ENCODE results near the gene SPRY1.

Gene SPRY1

DNA sequence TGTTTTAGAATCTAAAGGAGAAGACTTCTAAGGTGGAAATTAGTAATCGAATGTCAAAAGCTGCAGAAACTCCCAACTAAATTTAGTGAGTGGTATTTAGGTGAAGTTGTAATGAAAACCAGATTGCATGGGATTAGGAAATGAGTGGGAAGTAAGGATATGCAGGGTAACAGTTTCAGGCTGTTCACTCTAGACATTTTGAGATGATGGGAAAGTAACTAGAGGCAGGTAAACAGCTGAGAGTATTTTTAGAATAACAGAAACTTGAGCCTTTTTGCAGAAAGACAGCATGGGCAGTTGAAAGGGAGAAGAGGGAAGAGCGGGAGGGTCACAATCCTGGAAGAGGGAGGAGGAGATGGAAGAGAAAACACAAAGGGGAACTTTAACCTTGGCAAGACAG is 12.7 kb downstream of the SPRY1 start:
- TF ChIP-seq POLR2A (IDR thresholded peaks at IDR 0.05; ENCODE audit: low read depth, low read length), result no peak
- DNase-seq (ENCODE audit: insufficient read length, low spot score) (no peak), FAIRE-seq (no peak)

DNA sequence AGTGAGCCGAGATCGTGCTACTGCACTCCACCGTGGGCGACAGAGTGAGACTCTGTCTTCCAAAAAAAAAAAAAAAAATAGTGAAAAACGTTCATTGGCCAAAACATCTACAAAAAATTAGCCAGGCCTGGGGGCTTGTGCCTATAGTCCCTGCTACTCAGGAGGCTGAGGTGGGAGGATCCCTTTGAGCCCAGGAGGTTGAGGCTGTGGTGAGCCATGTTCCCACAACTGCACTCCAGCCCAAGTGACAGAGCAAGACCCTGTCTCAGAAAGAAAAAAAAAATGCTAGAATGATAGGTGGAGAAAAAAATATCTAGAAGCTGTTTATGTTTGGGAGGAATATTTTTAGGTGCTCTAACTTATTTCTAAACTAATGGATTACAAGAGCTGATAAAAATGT is 14.9 kb downstream of the SPRY1 start:
- TF ChIP-seq POLR2A (IDR thresholded peaks at IDR 0.05; ENCODE audit: low read depth, low read length), result no peak
- no peak for FAIRE-seq
- DNase-seq (ENCODE audit: insufficient read length, low spot score), result no peak

DNA sequence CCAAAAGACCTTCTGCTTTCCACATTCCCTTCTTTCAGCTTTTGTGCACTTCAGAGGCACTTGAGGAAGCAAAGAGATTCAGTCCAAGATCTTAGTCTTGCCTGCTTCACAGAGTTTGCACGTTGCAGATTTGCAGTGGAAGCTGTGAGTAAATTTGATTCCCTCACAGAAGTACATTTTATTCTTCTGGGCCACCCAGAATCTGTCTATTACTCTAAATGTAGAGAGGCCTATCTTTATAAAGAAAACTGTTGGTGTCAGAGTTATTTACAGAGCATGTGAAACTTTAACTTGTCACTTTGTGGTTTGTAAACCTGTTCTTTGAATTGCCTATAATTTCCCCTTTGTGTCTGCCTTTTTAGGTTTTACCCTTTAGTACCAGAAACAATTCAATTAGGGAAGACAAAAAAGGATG is 15.5 kb downstream of the SPRY1 start:
- FAIRE-seq, result no peak

DNA sequence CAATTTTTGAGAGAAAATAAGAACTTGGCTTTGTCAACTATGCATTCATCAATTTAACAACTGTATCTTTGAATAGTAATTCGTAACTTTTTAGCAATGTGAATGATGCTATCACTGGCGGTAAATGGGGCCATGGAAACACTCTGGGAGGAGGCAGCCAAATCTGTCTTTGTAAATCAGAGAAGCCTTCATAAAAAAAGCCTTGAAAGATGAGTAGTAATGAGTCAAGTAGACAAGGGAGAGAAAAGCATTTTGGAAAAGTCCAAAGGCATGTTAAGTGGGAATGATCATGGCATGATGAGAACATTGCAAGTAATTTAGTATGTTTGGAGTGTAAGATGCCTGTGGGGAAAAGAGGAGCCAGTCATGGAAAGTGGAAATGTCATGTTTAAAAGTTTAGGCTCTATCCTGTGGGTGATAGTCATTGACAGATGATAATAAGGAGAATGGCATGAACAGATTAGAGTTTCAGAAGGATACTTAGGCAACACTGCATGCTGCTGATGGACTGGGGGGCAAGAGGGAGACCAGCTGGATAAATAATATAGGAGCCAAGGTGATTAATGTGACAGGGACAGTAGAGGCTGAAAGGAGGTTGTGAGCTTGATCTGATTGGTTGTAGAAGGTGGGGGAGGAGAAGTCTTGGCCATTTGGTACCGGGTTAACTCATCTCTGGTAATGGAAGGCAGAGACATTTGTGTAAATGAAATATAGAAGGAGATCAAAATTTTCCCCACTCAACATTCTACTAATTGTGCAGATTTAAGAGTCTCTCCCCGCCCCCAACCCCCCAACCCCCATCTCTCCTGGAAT is 16.3 kb downstream of the SPRY1 start:
- FAIRE-seq (no peak), DNase-seq (ENCODE audit: insufficient read length, low spot score) (no peak)
- no peak for TF ChIP-seq POLR2A (IDR thresholded peaks at IDR 0.05; ENCODE audit: low read depth, low read length)

More for the DNA sequence above, 15.5 kb downstream of the SPRY1 start:
- no peak for TF ChIP-seq POLR2A (IDR thresholded peaks at IDR 0.05; ENCODE audit: low read depth, low read length)
- DNase-seq (ENCODE audit: insufficient read length, low spot score), result no peak

DNA sequence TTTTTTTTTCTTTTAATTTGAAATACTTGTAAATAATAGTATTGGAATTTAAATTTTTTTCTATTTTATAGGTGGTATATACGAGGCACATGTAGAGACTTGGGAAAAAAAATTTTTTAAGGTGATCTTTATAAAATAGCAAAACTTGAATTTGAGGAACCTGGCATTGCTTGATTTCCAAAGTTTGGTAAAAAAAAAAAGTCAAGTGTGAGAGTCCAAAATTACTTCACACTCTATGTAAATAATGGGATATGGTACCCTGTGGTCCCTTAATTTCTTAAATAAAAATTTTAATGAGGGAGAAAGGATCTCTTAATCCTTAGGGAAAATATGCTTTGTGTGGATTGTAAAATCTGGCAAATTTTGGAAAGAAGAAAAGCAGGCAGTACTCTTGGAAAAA is 19.0 kb downstream of the SPRY1 start:
- DNase-seq (ENCODE audit: insufficient read length, low spot score) (no peak), FAIRE-seq (no peak)
- TF ChIP-seq POLR2A (IDR thresholded peaks at IDR 0.05; ENCODE audit: low read depth, low read length), result no peak

DNA sequence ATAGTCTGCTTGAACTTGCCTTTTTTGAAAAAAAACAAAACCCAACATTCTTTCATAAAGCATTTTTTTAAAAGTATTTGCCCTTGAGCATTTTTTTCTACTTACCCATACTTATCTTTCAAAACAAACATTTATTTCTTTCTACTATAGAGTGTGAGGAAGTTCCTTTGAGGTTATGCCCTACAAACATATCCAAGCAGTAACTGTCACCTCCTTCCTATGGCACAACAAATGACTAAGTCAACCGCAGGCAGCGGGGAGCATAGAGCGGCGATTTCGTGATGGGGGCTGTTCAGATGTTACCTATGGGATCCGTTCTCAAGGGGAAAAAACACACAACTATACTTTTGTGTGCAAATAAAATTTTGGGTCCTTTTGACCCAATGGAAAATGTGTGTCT is 19.4 kb downstream of the SPRY1 start:
- no peak for FAIRE-seq
- no peak for DNase-seq (ENCODE audit: insufficient read length, low spot score)
- TF ChIP-seq POLR2A (IDR thresholded peaks at IDR 0.05; ENCODE audit: low read depth, low read length), result no peak

DNA sequence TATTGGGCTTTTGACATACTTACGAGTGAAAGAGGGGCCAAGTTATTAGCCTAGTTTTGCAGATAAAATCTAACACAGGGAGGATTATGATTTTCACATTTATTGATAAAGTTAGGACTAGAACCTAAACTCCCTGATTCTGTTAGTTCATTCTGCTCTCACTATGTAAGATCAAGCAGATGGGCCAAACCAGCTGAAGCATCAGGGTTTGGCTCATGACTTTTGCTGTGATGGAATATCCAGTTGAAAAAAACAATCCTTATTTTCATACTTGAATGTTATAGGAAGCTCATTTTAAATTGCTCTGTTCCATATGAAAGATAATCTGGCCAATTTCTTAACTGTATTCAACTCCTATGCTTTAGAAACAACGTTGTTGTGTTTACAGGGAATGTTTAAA is 21.2 kb downstream of the SPRY1 start:
- DNase-seq (ENCODE audit: insufficient read length, low spot score) (no peak), FAIRE-seq (no peak)

DNA sequence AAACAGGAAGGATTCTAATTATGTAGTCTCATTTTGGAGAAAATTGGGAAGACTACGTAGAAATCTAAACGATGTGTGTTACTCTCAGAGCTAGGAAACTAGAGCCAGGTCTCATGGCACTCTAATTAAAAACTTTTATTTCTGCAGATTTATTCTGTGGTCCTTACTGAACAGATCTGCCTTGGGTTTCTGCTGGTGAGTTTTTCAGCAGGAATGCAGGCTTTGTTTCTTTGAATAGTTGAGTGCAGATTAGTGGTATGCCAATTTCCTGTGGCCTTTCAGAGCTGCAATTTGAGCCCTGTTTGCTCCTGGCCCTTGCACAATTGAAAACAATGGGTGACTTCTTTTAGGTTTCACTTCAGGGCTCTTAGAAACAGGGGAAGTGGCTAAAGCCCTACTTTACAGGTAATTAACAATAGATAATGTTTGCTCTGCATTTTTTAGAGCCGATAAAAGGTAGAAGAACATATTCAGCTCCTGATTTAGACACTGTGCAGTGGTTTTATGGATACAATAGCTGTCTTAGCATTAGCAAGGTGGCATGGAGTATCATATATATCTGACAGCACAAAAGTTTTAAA is 21.8 kb downstream of the SPRY1 start:
- FAIRE-seq (peak; percentile 96), DNase-seq (ENCODE audit: insufficient read length, low spot score) (no peak)
- TF ChIP-seq POLR2A (IDR thresholded peaks at IDR 0.05; ENCODE audit: low read depth, low read length), result no peak

More for the DNA sequence above, 21.2 kb downstream of the SPRY1 start:
- TF ChIP-seq POLR2A (IDR thresholded peaks at IDR 0.05; ENCODE audit: low read depth, low read length), result no peak

DNA sequence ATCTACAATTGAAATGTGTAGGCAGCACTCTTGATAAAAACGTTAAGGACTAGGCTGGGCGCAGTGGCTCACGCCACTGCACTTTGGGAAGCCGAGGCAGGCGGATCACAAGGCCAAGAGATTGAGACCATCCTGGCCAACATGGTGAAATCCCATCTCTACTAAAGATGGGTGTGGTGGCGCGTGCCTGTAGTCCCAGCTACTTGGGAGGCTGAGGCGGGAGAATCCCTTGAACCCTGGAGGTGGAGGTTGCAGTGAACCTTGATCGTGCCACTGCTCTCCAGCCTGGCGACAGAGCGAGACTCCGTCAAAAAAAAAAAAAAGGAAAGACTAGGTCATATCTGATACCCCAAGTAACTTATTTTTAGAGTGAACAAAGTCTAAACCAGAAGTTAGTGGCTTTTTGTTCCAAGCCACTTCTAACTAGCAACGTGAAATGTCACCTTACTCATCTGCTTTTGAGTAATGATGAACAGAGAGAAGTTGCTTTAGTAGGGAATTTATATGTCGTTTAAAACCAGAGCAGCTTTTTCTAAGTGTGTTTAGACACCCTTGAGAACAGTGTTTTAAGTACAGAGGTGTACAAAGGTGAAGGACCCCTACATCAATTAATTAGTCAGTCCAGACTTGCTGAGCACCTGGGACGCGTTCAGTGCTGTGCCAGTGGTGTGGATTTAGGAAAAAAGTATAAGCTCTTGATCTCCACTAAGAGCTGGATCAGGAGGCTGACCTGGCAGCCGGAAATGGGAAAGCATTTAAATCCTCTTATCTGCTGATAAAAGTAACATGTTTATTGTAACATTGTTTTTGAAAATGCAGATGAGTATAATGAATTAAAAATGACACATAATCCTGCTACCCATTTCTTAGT is 23.5 kb downstream of the SPRY1 start:
- no peak for DNase-seq (ENCODE audit: insufficient read length, low spot score)
- no peak for FAIRE-seq

DNA sequence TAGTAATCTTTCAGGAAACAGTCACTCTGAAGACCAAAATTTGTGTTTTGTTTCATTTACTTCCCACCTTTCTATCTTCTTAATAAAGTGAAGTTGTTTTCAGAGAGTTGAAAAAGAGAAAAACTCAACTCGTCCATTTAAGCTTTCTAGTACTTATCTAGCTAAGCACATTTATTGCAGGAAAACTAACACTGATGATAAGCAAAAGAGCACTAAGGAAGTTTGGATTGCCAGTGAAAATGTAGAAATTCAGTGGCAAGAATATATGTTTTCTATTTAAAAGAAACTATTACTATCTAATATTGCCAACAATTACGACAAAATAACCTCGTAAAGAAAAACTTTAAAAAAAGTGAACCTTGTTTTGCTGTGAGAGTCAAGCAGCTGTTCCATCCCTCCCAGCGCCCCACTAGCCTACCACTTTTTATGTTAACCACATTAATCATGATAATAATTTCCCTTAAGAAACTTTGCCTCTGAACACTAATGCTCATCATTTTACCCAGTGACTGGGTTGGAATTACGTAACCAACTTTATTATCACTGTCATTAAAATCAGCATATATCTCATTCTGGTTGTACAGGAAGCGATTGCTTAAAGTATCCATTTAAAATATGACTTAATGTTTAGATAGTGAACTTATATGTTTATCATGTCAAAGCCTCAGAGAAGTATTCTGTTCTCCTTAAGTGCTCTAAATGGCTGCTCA is 24.8 kb downstream of the SPRY1 start:
- TF ChIP-seq POLR2A (IDR thresholded peaks at IDR 0.05; ENCODE audit: low read depth, low read length), result no peak
- no peak for FAIRE-seq
- no peak for DNase-seq (ENCODE audit: insufficient read length, low spot score)

More for the DNA sequence above, 23.5 kb downstream of the SPRY1 start:
- TF ChIP-seq POLR2A (IDR thresholded peaks at IDR 0.05; ENCODE audit: low read depth, low read length), result no peak

DNA sequence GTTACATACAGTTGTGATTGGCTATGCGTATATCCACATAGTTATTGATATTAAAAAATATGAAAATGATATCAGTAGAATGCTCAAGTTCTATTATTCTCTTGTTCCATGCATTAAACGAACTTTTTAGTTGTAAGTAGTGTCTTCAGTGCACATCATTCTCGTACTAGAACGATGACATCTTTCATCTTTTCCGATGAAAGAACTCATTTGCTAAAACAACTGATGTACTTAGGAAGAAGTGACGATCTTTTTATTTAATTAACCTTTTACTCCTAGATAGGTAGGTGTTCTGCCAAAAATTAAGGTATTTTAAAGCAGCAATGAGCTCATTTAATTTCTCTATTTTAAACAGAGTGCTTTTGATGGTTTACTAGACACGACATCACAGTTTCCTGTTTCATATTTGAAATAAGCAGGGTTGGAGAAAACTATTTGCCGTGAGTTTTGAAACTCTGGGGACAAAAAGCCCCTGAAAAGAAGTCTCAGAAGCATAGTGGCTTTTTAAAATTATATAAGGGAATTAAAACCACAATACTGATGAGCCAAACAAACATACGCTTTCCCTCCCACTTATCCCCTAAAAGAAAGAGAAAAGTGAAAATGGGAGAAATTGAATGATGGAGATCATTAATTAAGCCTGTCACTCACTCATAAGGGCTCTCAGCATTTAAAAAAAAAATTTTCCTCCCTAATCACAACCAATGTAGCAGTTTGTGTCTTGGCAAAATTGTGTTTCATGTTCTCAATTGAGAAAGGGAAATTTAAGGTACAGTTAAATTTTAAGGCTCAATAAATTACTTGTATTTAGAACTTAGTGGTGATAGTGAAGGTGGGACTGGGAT is 25.6 kb downstream of the SPRY1 start:
- FAIRE-seq, result no peak
- no peak for DNase-seq (ENCODE audit: insufficient read length, low spot score)
- TF ChIP-seq POLR2A (IDR thresholded peaks at IDR 0.05; ENCODE audit: low read depth, low read length), result no peak

DNA sequence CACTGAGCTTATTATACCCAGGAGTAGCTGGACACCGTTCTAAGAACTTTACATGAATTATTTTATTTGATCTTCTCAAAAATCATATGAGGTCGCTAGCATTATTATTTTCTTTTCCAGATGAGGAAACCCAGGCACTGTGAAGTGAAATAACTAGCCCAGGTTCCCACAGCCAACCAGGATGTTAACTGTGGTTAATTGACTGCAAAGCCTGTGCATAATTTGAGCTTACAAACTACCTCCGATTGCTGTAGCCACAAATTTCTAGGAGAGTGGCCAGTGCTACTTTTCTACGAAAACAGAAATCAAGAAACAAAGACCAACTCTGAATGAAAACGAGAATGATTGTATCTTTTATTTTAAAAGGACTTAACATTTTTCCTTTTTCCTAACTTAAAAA is 27.2 kb downstream of the SPRY1 start:
- DNase-seq (ENCODE audit: insufficient read length, low spot score) (no peak), FAIRE-seq (no peak)
- no peak for TF ChIP-seq POLR2A (IDR thresholded peaks at IDR 0.05; ENCODE audit: low read depth, low read length)

DNA sequence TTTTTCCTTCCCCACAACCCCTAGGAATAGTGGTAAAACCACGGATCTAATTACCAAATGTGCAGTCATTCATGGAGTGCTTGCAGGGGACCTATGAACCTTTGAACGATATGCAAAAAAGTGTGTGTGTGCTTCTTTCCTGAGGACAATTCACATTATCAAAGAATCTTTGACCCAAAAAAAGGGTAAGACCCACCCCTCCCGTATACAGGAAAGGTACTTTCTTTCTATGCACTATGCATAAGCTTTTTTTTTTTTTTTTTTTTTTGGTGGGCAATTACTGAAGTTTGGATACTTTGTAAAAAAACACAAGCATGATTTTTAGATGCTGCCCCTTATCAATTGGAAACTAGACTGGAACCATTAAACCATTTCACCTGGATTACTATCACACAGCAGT is 31.4 kb downstream of the SPRY1 start:
- DNase-seq (ENCODE audit: insufficient read length, low spot score) (no peak), FAIRE-seq (no peak)
- no peak for TF ChIP-seq POLR2A (IDR thresholded peaks at IDR 0.05; ENCODE audit: low read depth, low read length)

All from H54 (cell line).